Mesenchymal stem cell (in vitro differentiated cells and primary cell): ENCODE results near the gene DEPDC5.
"Not testable (repeated sequence)": the region's sequence is repeated elsewhere in the genome, so short reads cannot be mapped to it uniquely, and the experiment has no call there.

ENCODE experiments used
- DNase-seq: peaks from one replicate; pipeline ENCODE4 v3.0.0-alpha.2; 2013
- H2AFZ ChIP-seq: one replicate; pipeline ENCODE4 v1.6.1; 2013; ENCODE audit warnings: low read depth, mild to moderate bottlenecking, control low read depth, inconsistent platforms, low read length, moderate library complexity
- H2AK5ac ChIP-seq: 2 replicates; pipeline ENCODE4 v1.6.1; 2013; ENCODE audit warnings: low read length, moderate library complexity, mild to moderate bottlenecking, inconsistent platforms; ENCODE audit not compliant: severe bottlenecking
- H2BK120ac ChIP-seq: one replicate; pipeline ENCODE4 v1.6.1; 2013; ENCODE audit warnings: low read depth, mild to moderate bottlenecking, inconsistent platforms, low read length, moderate library complexity
- H2BK12ac ChIP-seq, 2 experiments: one replicate each; pipeline ENCODE4 v1.6.1; 2013; ENCODE audit warnings: inconsistent platforms in 2 of 2, low read length in 2 of 2, mild to moderate bottlenecking in 2 of 2, moderate library complexity in 2 of 2, control low read depth in 1 of 2
- H2BK15ac ChIP-seq: one replicate; pipeline ENCODE4 v1.6.1; 2013; ENCODE audit warnings: mild to moderate bottlenecking, low read depth, inconsistent platforms; ENCODE audit not compliant: poor library complexity, severe bottlenecking
- H2BK5ac ChIP-seq: 2 replicates; pipeline ENCODE4 v1.6.1; 2013; ENCODE audit warnings: low read depth, mild to moderate bottlenecking, low read length, control low read depth, inconsistent platforms; ENCODE audit not compliant: poor library complexity, severe bottlenecking
- H3K14ac ChIP-seq, 2 experiments: one replicate each; pipeline ENCODE4 v1.6.1; 2013; ENCODE audit warnings: inconsistent platforms in 2 of 2, low read length in 2 of 2, control low read depth in 1 of 2, mild to moderate bottlenecking in 1 of 2, moderate library complexity in 1 of 2
- H3K18ac ChIP-seq, 2 experiments: one replicate each; pipeline ENCODE4 v1.6.1; 2013; ENCODE audit warnings: inconsistent platforms in 2 of 2, low read length in 2 of 2, control low read depth in 1 of 2, low read depth in 1 of 2, mild to moderate bottlenecking in 1 of 2
- H3K23ac ChIP-seq, 2 experiments: one replicate each; pipeline ENCODE4 v1.6.1; 2013; ENCODE audit warnings: inconsistent platforms in 2 of 2, low read length in 2 of 2, mild to moderate bottlenecking in 2 of 2, moderate library complexity in 2 of 2, control low read depth in 1 of 2
- H3K27ac ChIP-seq: 2 replicates; pipeline ENCODE4 v1.5.1; 2013; ENCODE audit warnings: mild to moderate bottlenecking, moderate library complexity, low read length, control low read depth, inconsistent platforms; ENCODE audit not compliant: poor library complexity, severe bottlenecking
- H3K27me3 ChIP-seq, 2 experiments: 2 replicates each; pipeline versions ENCODE4 v1.6.1 to v1.7.0; 2013; ENCODE audit warnings: low read length in 2 of 2, mild to moderate bottlenecking in 2 of 2, moderate library complexity in 2 of 2, control low read depth in 1 of 2, inconsistent platforms in 1 of 2; ENCODE audit not compliant: control insufficient read depth in 1 of 2, insufficient read depth in 1 of 2
- H3K36me3 ChIP-seq, 2 experiments: 2 replicates each; pipeline versions ENCODE4 v1.6.1 to v1.7.0; 2013; ENCODE audit warnings: low read length in 2 of 2, control low read depth in 1 of 2, inconsistent platforms in 1 of 2, low read depth in 1 of 2, mild to moderate bottlenecking in 1 of 2; ENCODE audit not compliant: insufficient read depth in 2 of 2, control insufficient read depth in 1 of 2
- H3K4ac ChIP-seq, 2 experiments: one replicate each; pipeline ENCODE4 v1.6.1; 2013; ENCODE audit warnings: inconsistent platforms in 2 of 2, low read length in 2 of 2, mild to moderate bottlenecking in 2 of 2, moderate library complexity in 2 of 2, control low read depth in 1 of 2, low read depth in 1 of 2
- H3K4me1 ChIP-seq: 2 replicates; pipeline ENCODE4 v1.6.1; 2013; ENCODE audit warnings: low read depth, low read length, control low read depth; ENCODE audit not compliant: control insufficient read depth, insufficient read depth
- H3K4me2 ChIP-seq: 2 replicates; pipeline ENCODE4 v1.6.1; 2013; ENCODE audit warnings: low read length, mild to moderate bottlenecking, inconsistent platforms; ENCODE audit not compliant: poor library complexity, severe bottlenecking
- H3K4me3 ChIP-seq, 2 experiments: 2 replicates each; pipeline versions ENCODE4 v1.5.1 to v1.7.0; 2013; ENCODE audit warnings: low read length in 2 of 2, mild to moderate bottlenecking in 2 of 2, control low read depth in 1 of 2, low read depth in 1 of 2; ENCODE audit not compliant: insufficient read depth in 1 of 2
- H3K79me1 ChIP-seq: replicated peaks from 2 replicates; pipeline ENCODE4 v1.6.1; 2013; ENCODE audit warnings: mild to moderate bottlenecking, control low read depth, low read length, inconsistent platforms; ENCODE audit not compliant: poor library complexity, severe bottlenecking
- H3K9ac ChIP-seq: 2 replicates; pipeline ENCODE4 v1.7.0; 2013; ENCODE audit warnings: mild to moderate bottlenecking, low read length, moderate library complexity
- H3K9me3 ChIP-seq: 2 replicates; pipeline ENCODE4 v1.7.0; 2013; ENCODE audit warnings: mild to moderate bottlenecking, low read length; ENCODE audit not compliant: control insufficient read depth
- H4K8ac ChIP-seq: one replicate; pipeline ENCODE4 v1.6.1; 2013; ENCODE audit warnings: inconsistent platforms, mild to moderate bottlenecking, low read length, moderate library complexity
- H4K91ac ChIP-seq: one replicate; pipeline ENCODE4 v1.6.1; 2013; ENCODE audit warnings: mild to moderate bottlenecking, low read length, inconsistent platforms
- WGBS: methylation state at CpG from one replicate; pipeline ENCODE4 v1.1.7; 2013; ENCODE audit warnings: mixed read lengths; 5-methylcytosine and 5-hydroxymethylcytosine counted together

DEPDC5 gene

GRCh38 chr22:31740314-31740713 is 13.5 kb upstream of the DEPDC5 start:
- peaks cover 4 to 25% of the 10 kb centered on the region in 2 experiments for H3K36me3 ChIP-seq
- WGBS = 94% methylated on average over 7 of the region's 7 CpGs

GRCh38 chr22:31742115-31742514 is 11.7 kb upstream of the DEPDC5 start:
- no peak overlapping the region for H3K9ac ChIP-seq
- no peak overlapping the region for H2AFZ ChIP-seq
- H3K4me1 ChIP-seq = peaks cover 6% of the 10 kb centered on the region
- H2BK15ac ChIP-seq = no peak overlapping the region
- H3K9me3 ChIP-seq = no peaks in the 10 kb centered on the region
- H2BK120ac ChIP-seq = no peak overlapping the region
- H3K79me1 ChIP-seq = peaks cover 14% of the 10 kb centered on the region
- no peaks in the 10 kb centered on the region for H3K27me3 ChIP-seq
- no peak overlapping the region for H2AK5ac ChIP-seq
- H4K8ac ChIP-seq = no peak overlapping the region
- no peak overlapping the region for H3K27ac ChIP-seq
- H3K23ac ChIP-seq = no peak overlapping the region
- no peak for DNase-seq
- H3K36me3 ChIP-seq = peaks cover 5 to 30% of the 10 kb centered on the region in 2 experiments
- H3K14ac ChIP-seq = no peak overlapping the region
- no peak overlapping the region for H4K91ac ChIP-seq
- H3K4ac ChIP-seq = no peak overlapping the region
- no peak overlapping the region for H3K4me3 ChIP-seq
- no peak overlapping the region for H3K4me2 ChIP-seq
- H2BK12ac ChIP-seq = no peak overlapping the region
- H2BK5ac ChIP-seq = no peak overlapping the region
- 90% methylated on average over 3 of the region's 3 CpGs for WGBS
- no peak overlapping the region for H3K18ac ChIP-seq

More at GRCh38 chr22:31740314-31740713, 13.5 kb upstream of the DEPDC5 start:
- not testable (repeated sequence) for H4K8ac ChIP-seq, H3K27ac ChIP-seq, H3K4me2 ChIP-seq, H3K23ac ChIP-seq, H3K18ac ChIP-seq, H2BK5ac ChIP-seq, H2BK120ac ChIP-seq, H3K27me3 ChIP-seq, H2BK12ac ChIP-seq, DNase-seq, H3K4me3 ChIP-seq, H4K91ac ChIP-seq, H3K4ac ChIP-seq, H3K9me3 ChIP-seq, H3K14ac ChIP-seq, H2AK5ac ChIP-seq, H2AFZ ChIP-seq, H3K4me1 ChIP-seq, H2BK15ac ChIP-seq, H3K9ac ChIP-seq
- H3K79me1 ChIP-seq = peaks cover 11% of the 10 kb centered on the region

GRCh38 chr22:31742682-31743081 is 11.1 kb upstream of the DEPDC5 start:
- H3K9me3 ChIP-seq = no peaks in the 10 kb centered on the region
- no peak overlapping the region for H3K27ac ChIP-seq
- H2BK5ac ChIP-seq = no peak overlapping the region
- H4K91ac ChIP-seq = no peak overlapping the region
- DNase-seq = no peak
- no peak overlapping the region for H3K4me2 ChIP-seq
- H2AK5ac ChIP-seq = no peak overlapping the region
- no peak overlapping the region for H3K4ac ChIP-seq
- H3K4me1 ChIP-seq = peaks cover 6% of the 10 kb centered on the region
- H2BK15ac ChIP-seq = no peak overlapping the region
- no peak overlapping the region for H3K9ac ChIP-seq
- no peak overlapping the region for H4K8ac ChIP-seq
- no peak overlapping the region for H3K23ac ChIP-seq
- H2BK12ac ChIP-seq = no peak overlapping the region
- no peak overlapping the region for H2AFZ ChIP-seq
- H3K18ac ChIP-seq = no peak overlapping the region
- no peaks in the 10 kb centered on the region for H3K27me3 ChIP-seq
- peaks cover 14% of the 10 kb centered on the region for H3K79me1 ChIP-seq
- no peak overlapping the region for H3K14ac ChIP-seq
- no peak overlapping the region for H3K4me3 ChIP-seq
- peaks cover 6 to 27% of the 10 kb centered on the region in 2 experiments for H3K36me3 ChIP-seq
- H2BK120ac ChIP-seq = no peak overlapping the region
- WGBS = 100% methylated on average over 2 of the region's 2 CpGs

DNA sequence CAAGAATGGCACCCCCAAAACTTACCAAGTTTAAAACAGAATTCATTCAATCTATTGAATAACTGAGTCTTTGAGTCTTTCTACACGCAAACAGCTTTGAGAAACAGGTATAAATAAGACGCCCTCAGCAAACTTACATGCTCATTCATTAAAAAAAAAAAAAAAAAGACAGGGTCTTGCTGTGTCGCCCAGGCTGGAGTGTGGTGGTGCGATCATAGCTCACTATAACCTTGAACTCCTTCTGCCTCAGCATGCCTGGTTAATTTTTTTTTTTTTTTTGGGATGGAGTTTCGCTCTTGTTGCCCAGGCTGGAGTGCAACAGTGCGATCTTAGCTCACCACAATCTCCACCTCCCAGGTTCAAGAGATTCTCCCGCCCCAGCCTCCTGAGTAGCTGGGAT is 9.9 kb upstream of the DEPDC5 start:
- no peak overlapping the region for H3K27ac ChIP-seq
- no peak overlapping the region for H3K23ac ChIP-seq
- H3K36me3 ChIP-seq = peaks cover 6 to 17% of the 10 kb centered on the region in 2 experiments
- H2AFZ ChIP-seq = no peak overlapping the region
- 92% methylated on average over 2 of the region's 7 CpGs for WGBS
- no peak overlapping the region for H2BK120ac ChIP-seq
- H2BK12ac ChIP-seq = no peak overlapping the region
- no peak overlapping the region for H3K4me2 ChIP-seq
- no peak overlapping the region for H3K4me3 ChIP-seq
- H2BK5ac ChIP-seq = no peak overlapping the region
- no peak overlapping the region for H3K4ac ChIP-seq
- no peaks in the 10 kb centered on the region for H3K27me3 ChIP-seq
- DNase-seq = no peak
- H4K91ac ChIP-seq = no peak overlapping the region
- no peak overlapping the region for H3K9ac ChIP-seq
- no peak overlapping the region for H3K18ac ChIP-seq
- H3K4me1 ChIP-seq = peaks cover 3% of the 10 kb centered on the region
- H4K8ac ChIP-seq = no peak overlapping the region
- H2BK15ac ChIP-seq = no peak overlapping the region
- no peak overlapping the region for H2AK5ac ChIP-seq
- H3K79me1 ChIP-seq = peaks cover 9% of the 10 kb centered on the region
- no peaks in the 10 kb centered on the region for H3K9me3 ChIP-seq
- no peak overlapping the region for H3K14ac ChIP-seq
